K562 (cell line): Measurements from ENCODE around the gene TAF1B. TPM values are rescaled to one million over a fixed set of nuclear protein-coding genes. Genes with fewer than 3 reads are reported as not detected.

Experiments
- ATAC-seq: fragments of 200-7000 bp; cut with Tn5 transposase; 3 replicates; pipeline ENCODE4 v1.9.1; 2020; ENCODE audit warnings: moderate library complexity
- BruUV-seq: library from RNA; stranded (reverse); fragments of 400-500 nt; replicated peaks from 2 replicates; lab custom pipeline; 2021; lab: Mats Ljungman, UMichigan
- CTCF ChIA-PET: fragments of 300-600 bp; formaldehyde crosslinking; extraction: SDS; loops from one replicate; lab custom pipeline; 2021; ENCODE audit warnings: low intra/inter-chr PET ratio; lab: Yijun Ruan, JAX
- POLR2A ChIA-PET: fragments of 300-600, 350-650 bp; sonication (Branson Sonifier 250); formaldehyde crosslinking; extraction: SDS; loops from one replicate; lab custom pipeline; 2021; ENCODE audit warnings: antibody characterized with exemption, inconsistent platforms; lab: Yijun Ruan, JAX
- DNase-seq, 4 experiments: peaks; one replicate each; pipeline versions ENCODE4 v3.0.0 to v3.0.0-alpha.2; 2011 to 2018; ENCODE audit warnings: low spot score in 3 of 4, mixed read lengths in 3 of 4; ENCODE audit errors: extremely low read depth in 1 of 4
- FAIRE-seq: peaks from 2 replicates; lab custom pipeline; 2011; peaks lifted over from hg19 to GRCh38; lab: Jason Lieb, UNC
- H2AFZ ChIP-seq: 2 replicates; pipeline ENCODE4 v1.6.0; 2011; ENCODE audit warnings: low read depth, low read length, control low read depth, inconsistent platforms
- H3K27ac ChIP-seq: fragments of 200-600 bp; 3 replicates; pipeline ENCODE4 v1.8.0; 2011; ENCODE audit warnings: low read depth, mild to moderate bottlenecking, control low read depth, inconsistent platforms, low read length, moderate library complexity, mixed read lengths; ENCODE audit errors: extremely low read depth
- H3K27me3 ChIP-seq, 2 experiments: fragments of 300-600 bp in 1 of 2; 2 replicates in 1 of 2; 3 replicates in 1 of 2; pipeline versions ENCODE4 v1.6.0 to v1.8.0; 2011; ENCODE audit warnings: inconsistent platforms in 2 of 2, low read length in 2 of 2, mild to moderate bottlenecking in 1 of 2, mixed read lengths in 1 of 2, moderate library complexity in 1 of 2; ENCODE audit not compliant: control insufficient read depth in 2 of 2, insufficient read depth in 2 of 2
- H3K36me3 ChIP-seq: fragments of 300-600 bp; 3 replicates; pipeline ENCODE4 v1.8.0; 2011; ENCODE audit warnings: mild to moderate bottlenecking, low read length, inconsistent platforms; ENCODE audit not compliant: control insufficient read depth, insufficient read depth
- H3K4me1 ChIP-seq, 2 experiments: fragments of 200-600 bp in 1 of 2; replicated peaks in 1 of 2; 2 replicates in 1 of 2; 3 replicates in 1 of 2; pipeline versions ENCODE4 v1.5.1 to v1.8.0; 2011; ENCODE audit warnings: inconsistent platforms in 2 of 2, low read length in 2 of 2, mild to moderate bottlenecking in 1 of 2, mixed read lengths in 1 of 2, moderate library complexity in 1 of 2; ENCODE audit not compliant: control insufficient read depth in 2 of 2, insufficient read depth in 2 of 2
- H3K4me2 ChIP-seq: 2 replicates; pipeline ENCODE4 v1.6.1; 2011; ENCODE audit warnings: low read length, control low read depth, inconsistent platforms, mixed read lengths; ENCODE audit not compliant: insufficient read depth
- H3K4me3 ChIP-seq: fragments of 200-600 bp; sonication (generic), shearing (Covaris generic); 2 replicates; pipeline ENCODE4 v1.5.1; 2016; ENCODE audit warnings: control low read depth, inconsistent platforms
- H3K79me2 ChIP-seq: fragments of 200-600 bp; 3 replicates; pipeline ENCODE4 v1.8.0; 2011; ENCODE audit warnings: low read length, inconsistent platforms; ENCODE audit not compliant: control insufficient read depth, insufficient read depth
- H3K9ac ChIP-seq, 2 experiments: 2 replicates each; pipeline versions ENCODE4 v1.6.0 to v1.6.1; 2011; ENCODE audit warnings: low read depth in 2 of 2, low read length in 2 of 2, control low read depth in 1 of 2, inconsistent platforms in 1 of 2, mild to moderate bottlenecking in 1 of 2, mixed read lengths in 1 of 2; ENCODE audit not compliant: insufficient read depth in 1 of 2
- H3K9me1 ChIP-seq: one replicate; pipeline ENCODE4 v1.6.0; 2011; ENCODE audit warnings: inconsistent platforms, mild to moderate bottlenecking, low read length, moderate library complexity; ENCODE audit not compliant: control insufficient read depth, insufficient read depth
- H3K9me3 ChIP-seq: replicated peaks from 2 replicates; pipeline ENCODE4 v1.5.1; 2011; ENCODE audit warnings: low read depth, low read length, inconsistent platforms; ENCODE audit not compliant: control insufficient read depth, insufficient read depth
- H4K20me1 ChIP-seq: replicated peaks from 2 replicates; pipeline ENCODE4 v1.6.1; 2011; ENCODE audit warnings: low read length, inconsistent platforms, mixed read lengths; ENCODE audit not compliant: control insufficient read depth, insufficient read depth
- ARID4B ChIP-seq: sonication (generic); formaldehyde crosslinking; IDR thresholded peaks from 2 replicates; pipeline ENCODE4 v1.8.0; 2022; ENCODE audit warnings: mild to moderate bottlenecking, missing genetic modification reagents
- CBX2 ChIP-seq: fragments of 200-600 bp; sonication (generic); IDR thresholded peaks from one replicate; pipeline ENCODE4 v1.6.1; 2012; ENCODE audit warnings: mild to moderate bottlenecking, low read length, inconsistent platforms; ENCODE audit not compliant: insufficient read depth, poor library complexity, severe bottlenecking
- ILK ChIP-seq: fragments of 450-650 bp; IDR thresholded peaks from 2 replicates; pipeline ENCODE4 v1.6.1; 2016; ENCODE audit warnings: missing genetic modification characterization, low read depth, mild to moderate bottlenecking, missing compliant biosample characterization, moderate library complexity, borderline replicate concordance
- KDM1A ChIP-seq, 2 experiments: fragments of 450-650 bp; IDR thresholded peaks; 2 replicates each; pipeline ENCODE4 v1.6.1; 2016; ENCODE audit warnings: mild to moderate bottlenecking in 2 of 2
- POLR2AphosphoS2 ChIP-seq: IDR thresholded peaks from 2 replicates; pipeline ENCODE4 v1.6.1; 2012; ENCODE audit warnings: low read length, improper control_type of control experiment
- ZBTB1 ChIP-seq: sonication (generic); formaldehyde crosslinking; IDR thresholded peaks from 2 replicates; pipeline ENCODE4 v1.8.1; 2023; ENCODE audit warnings: missing genetic modification reagents, low read depth, mild to moderate bottlenecking, borderline replicate concordance
- ZNF224 ChIP-seq: sonication (generic); formaldehyde crosslinking; IDR thresholded peaks from 2 replicates; pipeline ENCODE4 v1.8.0; 2022; ENCODE audit warnings: mild to moderate bottlenecking, missing genetic modification reagents
- ZNF408 ChIP-seq: fragments of 250-450 bp; sonication (Bioruptor Pico); IDR thresholded peaks from 2 replicates; pipeline ENCODE4 v1.4.0; 2020; ENCODE audit warnings: low read depth, mild to moderate bottlenecking, moderate library complexity
- ZNF507 ChIP-seq: conservative IDR thresholded peaks from 2 replicates; pipeline ENCODE4 v1.6.1; 2017; ENCODE audit warnings: missing genetic modification characterization, missing compliant biosample characterization
- WGBS: fragments of 100-300 bp; shearing (Covaris generic); methylation state at CpG from one replicate; pipeline ENCODE4 v1.1.6; 2016; ENCODE audit warnings: low coverage, mixed read lengths; ENCODE audit not compliant: insufficient coverage; ENCODE audit errors: missing lambda C conversion rate; 5-methylcytosine and 5-hydroxymethylcytosine counted together
- in situ Hi-C: fragments of 300-500 bp; cut with MboI; formaldehyde crosslinking; loops from 4 replicates; pipeline ENCODE4 v1.15.0; 2018; ENCODE audit warnings: inconsistent platforms, mixed read lengths
- intact Hi-C: fragments of 100-400 bp; cut with micrococcal nuclease; formaldehyde crosslinking; loops from 2 replicates; pipeline ENCODE4 v1.14.2; 2022
- polyA plus RNA-seq, 8 experiments: library from polyadenylated mRNA; depleted of rRNA in 4 of 8; stranded (reverse) in 5 of 8; unstranded in 3 of 8; fragments of >200 nt; fragmentation: Nextera tagmentation in 2 of 8; fragmentation: Illumina TruSeq in 1 of 8; extraction: Ambion mirVana in 2 of 8; extraction: Trizol in 1 of 8; gene quantifications; 2 replicates each; pipeline versions ENCODE4 v1.2.1 to v1.2.3, GENCODE V29; 2011 to 2014; ENCODE audit warnings: inconsistent platforms in 1 of 8, missing spikeins in 1 of 8
- total RNA-seq, 7 experiments: library from RNA; depleted of rRNA in 6 of 7; stranded (reverse); fragments of >200 nt in 6 of 7; fragmentation: Illumina TruSeq in 2 of 7; extraction: Trizol in 2 of 7; gene quantifications; 2 replicates each; pipeline versions ENCODE4 v1.2.1 to v1.2.3, GENCODE V29; 2011 to 2021; ENCODE audit warnings: low replicate concordance in 1 of 7

The TAF1B gene
- total and polyA plus RNA-seq, 9 of the 15 experiments (the other 6 are each of a cell fraction or from before 2014, with no cell fraction given), result 8.8 to 25.1 (median 17.3) TPM

GRCh38 chr2:9887513-9887912 lies 44.2 kb downstream of the TAF1B start:
- DNase-seq (no peak), ATAC-seq (no peak), FAIRE-seq (no peak)
- BruUV-seq, result no TSS peak
- intact Hi-C loops, result no loop called here
- Histone ChIP-seq H3K4me3 (no peak overlapping the region), H4K20me1 (no peaks in the 10 kb centered on the region), H3K9me1 (no peaks in the 10 kb centered on the region), H3K79me2 (no peaks in the 10 kb centered on the region), H3K27ac (no peak overlapping the region), H3K27me3 (no peaks in the 10 kb centered on the region), H3K36me3 (peaks cover 10% of the 10 kb centered on the region; the same call in 2 of the 3 replicates), H3K9ac (no peak overlapping the region), H2AFZ (no peak overlapping the region), H3K4me2 (no peak overlapping the region), H3K9me3 (no peaks in the 10 kb centered on the region), H3K4me1 (peaks cover 0 to 2% of the 10 kb centered on the region in 2 experiments; a peak in 1 of 5 replicates)
- WGBS, result 27% methylated on average over 1 of the region's 1 CpG
- TF ChIP-seq ZNF507 (tag), result peak; percentile 65
- no peak for TF ChIP-seq ZNF224 (CRISPR knock-in tag)
- in situ Hi-C loops, result no loop called here
- ChIA-PET POLR2A (interaction anchor here (0.6 kb wide), 1 partner anchor 316 kb away, joined by 3 read pairs; no protein-coding TSS in a partner anchor), CTCF (no interaction called here)

DNA sequence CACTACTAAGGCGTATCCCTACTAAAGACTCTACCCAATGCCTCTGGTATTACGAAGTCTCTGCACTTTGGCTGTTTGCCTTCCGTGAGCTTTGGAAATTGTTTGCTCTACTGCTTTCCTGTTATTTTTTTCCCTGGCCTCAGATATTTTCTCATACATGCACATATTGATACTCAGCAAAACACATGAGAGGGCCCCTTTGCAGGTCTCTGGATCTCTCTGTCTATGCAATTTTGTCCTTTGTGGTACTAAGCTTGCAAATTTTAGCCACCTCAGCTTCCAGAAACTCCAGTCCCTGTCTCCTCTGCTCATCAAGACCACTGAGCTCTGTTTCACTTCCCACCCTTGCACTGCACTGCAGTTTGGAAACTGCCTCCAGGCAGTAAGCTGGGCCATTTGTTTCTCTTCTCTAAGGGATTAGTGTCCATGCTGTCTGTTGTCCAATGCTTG lies 46.6 kb downstream of the TAF1B start:
- no peak for ATAC-seq
- Histone ChIP-seq H3K36me3 (peaks cover 3% of the 10 kb centered on the region; the same call in 2 of the 3 replicates), H4K20me1 (no peaks in the 10 kb centered on the region), H2AFZ (no peak overlapping the region), H3K79me2 (no peaks in the 10 kb centered on the region), H3K27ac (no peak overlapping the region), H3K9ac (no peak overlapping the region), H3K9me1 (no peaks in the 10 kb centered on the region), H3K4me3 (no peak overlapping the region), H3K4me1 (no peaks in the 10 kb centered on the region), H3K4me2 (no peak overlapping the region), H3K9me3 (no peaks in the 10 kb centered on the region), H3K27me3 (no peaks in the 10 kb centered on the region)
- DNase-seq, result no peak
- in situ Hi-C loops (no loop called here), intact Hi-C loops (no loop called here)
- ChIA-PET POLR2A (interaction anchor here (0.9 kb wide), 1 partner anchor 13 kb away, joined by 3 read pairs; no protein-coding TSS in a partner anchor), CTCF (no interaction called here)
- FAIRE-seq, result no peak
- no TSS peak for BruUV-seq
- WGBS, result 25% methylated on average over 3 of the region's 3 CpGs
- no peak for TF ChIP-seq ZNF408 (CRISPR knock-in tag)
- no peak for TF ChIP-seq POLR2AphosphoS2
- TF ChIP-seq ILK (tag), result no peak
- TF ChIP-seq KDM1A (IDR thresholded peaks at IDR 0.05), result no peak
- no peak for TF ChIP-seq CBX2
- no peak for TF ChIP-seq ZBTB1
- no peak for TF ChIP-seq ARID4B (CRISPR knock-in tag)
